GM12875 (cell line): ENCODE measurements around the gene CNTNAP5.

Experiments used
- H3K4me3 ChIP-seq: one replicate; pipeline ENCODE4 v1.5.1; 2011; ENCODE audit warnings: low read depth, low read length, control low read depth
- CTCF ChIP-seq: IDR thresholded peaks from 2 replicates; pipeline ENCODE4 v1.5.1; 2011; ENCODE audit warnings: low read depth, mild to moderate bottlenecking, control low read depth, inconsistent platforms, low read length, moderate library complexity, borderline replicate concordance; ENCODE audit not compliant: insufficient read depth

The CNTNAP5 gene

GRCh38 chr2:124762388-124762787 lies 737.3 kb downstream of the CNTNAP5 start:
- no peak overlapping the region for H3K4me3 ChIP-seq
- no peak for TF ChIP-seq CTCF

GRCh38 chr2:124763611-124764010 lies 738.5 kb downstream of the CNTNAP5 start:
- no peak for TF ChIP-seq CTCF
- no peak overlapping the region for H3K4me3 ChIP-seq

- H3K4me3 ChIP-seq = no peak overlapping the region
- TF ChIP-seq CTCF = no peak
These were observed 749.7 kb downstream of the CNTNAP5 start for GRCh38 chr2:124774781-124775180.

- no peak for TF ChIP-seq CTCF
- no peak overlapping the region for H3K4me3 ChIP-seq
These were observed 751.2 kb downstream of the CNTNAP5 start for GRCh38 chr2:124776332-124776731.

GRCh38 chr2:124778076-124778475 lies 753.0 kb downstream of the CNTNAP5 start:
- no peak overlapping the region for H3K4me3 ChIP-seq
- no peak for TF ChIP-seq CTCF

- no peak overlapping the region for H3K4me3 ChIP-seq
- TF ChIP-seq CTCF = no peak
These were observed 771.6 kb downstream of the CNTNAP5 start for GRCh38 chr2:124796647-124797046.

GRCh38 chr2:124797049-124797448 lies 772.0 kb downstream of the CNTNAP5 start:
- no peak overlapping the region for H3K4me3 ChIP-seq
- TF ChIP-seq CTCF = no peak
